GM23338 (cell line): ENCODE results near the gene CD68. TPM values are rescaled to one million over a fixed set of nuclear protein-coding genes. Genes with fewer than 3 reads are reported as not detected.
A peak's percentile ranks its signal among the peaks of the same experiment; 100 is the strongest.

Experiments used
- ATAC-seq: fragments of 200-7000 bp; cut with Tn5 transposase; 3 replicates; pipeline ENCODE4 v1.9.1; 2020
- DNase-seq: peaks from one replicate; pipeline ENCODE4 v3.0.0-alpha.2; 2015; ENCODE audit warnings: low spot score
- H2AFZ ChIP-seq: fragments of 200-600 bp; sonication (generic); 2 replicates; pipeline ENCODE4 v1.8.0; 2016; ENCODE audit warnings: antibody characterized with exemption, mild to moderate bottlenecking, moderate library complexity
- H3F3A ChIP-seq: fragments of 200-600 bp; sonication (generic); replicated peaks from 2 replicates; pipeline ENCODE4 v1.8.0; 2017; ENCODE audit warnings: antibody characterized with exemption, mixed run types, low read depth
- H3K27ac ChIP-seq: fragments of 200-600 bp; sonication (generic); 2 replicates; pipeline ENCODE4 v1.6.1; 2016; ENCODE audit warnings: low read depth
- H3K27me3 ChIP-seq: fragments of 200-600 bp; sonication (generic); 2 replicates; pipeline ENCODE4 v1.8.0; 2016; ENCODE audit warnings: mild to moderate bottlenecking, mixed run types, moderate library complexity; ENCODE audit not compliant: insufficient read depth
- H3K36me3 ChIP-seq: fragments of 200-600 bp; sonication (generic); 2 replicates; pipeline ENCODE4 v1.8.0; 2016; ENCODE audit warnings: mild to moderate bottlenecking; ENCODE audit not compliant: insufficient read depth
- H3K4me1 ChIP-seq: fragments of 200-600 bp; sonication (generic); 2 replicates; pipeline ENCODE4 v1.8.0; 2016; ENCODE audit warnings: mild to moderate bottlenecking, moderate library complexity; ENCODE audit not compliant: insufficient read depth
- H3K4me2 ChIP-seq: fragments of 200-600 bp; sonication (generic); 2 replicates; pipeline ENCODE4 v1.7.1; 2017; ENCODE audit warnings: mixed run types
- H3K4me3 ChIP-seq: fragments of 200-600 bp; sonication (generic); 2 replicates; pipeline ENCODE4 v1.6.1; 2016; ENCODE audit warnings: mixed run types
- H3K79me2 ChIP-seq: fragments of 200-600 bp; sonication (generic); replicated peaks from 2 replicates; pipeline ENCODE4 v1.8.0; 2017; ENCODE audit warnings: mild to moderate bottlenecking; ENCODE audit not compliant: insufficient read depth
- H3K9me2 ChIP-seq: fragments of 200-600 bp; sonication (generic); 2 replicates; pipeline ENCODE4 v1.8.0; 2017; ENCODE audit not compliant: insufficient read depth
- H4K20me1 ChIP-seq: fragments of 200-600 bp; sonication (generic); replicated peaks from 2 replicates; pipeline ENCODE4 v1.8.0; 2017; ENCODE audit warnings: mild to moderate bottlenecking; ENCODE audit not compliant: insufficient read depth
- H3K27ac Mint-ChIP-seq: 2 replicates; pipeline ENCODE4 v1.8.0; 2020; ENCODE audit warnings: inconsistent platforms, mild to moderate bottlenecking, moderate library complexity, mixed read lengths
- H3K27me3 Mint-ChIP-seq: 3 replicates; pipeline ENCODE4 v1.8.0; 2022; ENCODE audit warnings: low read depth, mild to moderate bottlenecking, moderate library complexity, mixed read lengths, inconsistent platforms; ENCODE audit not compliant: insufficient read depth, poor library complexity
- H3K36me3 Mint-ChIP-seq: 3 replicates; pipeline ENCODE4 v1.8.0; 2021; ENCODE audit warnings: low read depth, mild to moderate bottlenecking, inconsistent platforms, moderate library complexity, mixed read lengths
- H3K4me1 Mint-ChIP-seq: 3 replicates; pipeline ENCODE4 v1.8.0; 2020; ENCODE audit warnings: mild to moderate bottlenecking, inconsistent platforms, mixed read lengths
- H3K4me3 Mint-ChIP-seq: 3 replicates; pipeline ENCODE4 v1.8.0; 2021; ENCODE audit warnings: moderate library complexity, mild to moderate bottlenecking, inconsistent platforms, mixed read lengths
- H3K9me3 Mint-ChIP-seq: 3 replicates; pipeline ENCODE4 v1.8.0; 2020; ENCODE audit warnings: moderate library complexity, mild to moderate bottlenecking, inconsistent platforms, mixed read lengths
- CREB1 ChIP-seq: fragments of 250-450 bp; sonication (Bioruptor Pico); IDR thresholded peaks from 2 replicates; pipeline ENCODE4 v1.5.0; 2020; ENCODE audit warnings: low read depth, mild to moderate bottlenecking, moderate library complexity
- CTCF ChIP-seq, 2 experiments: fragments of 200-600 bp in 1 of 2; sonication (generic) in 1 of 2; conservative IDR thresholded peaks; 2 replicates each; pipeline versions ENCODE4 v1.5.1 to v1.6.1; 2016 to 2017; ENCODE audit warnings: antibody characterized with exemption in 2 of 2, low read depth in 2 of 2, mild to moderate bottlenecking in 2 of 2, moderate library complexity in 1 of 2
- ETS1 ChIP-seq: IDR thresholded peaks from 2 replicates; pipeline ENCODE4 v1.6.1; 2016; ENCODE audit warnings: antibody characterized with exemption
- EZH2 ChIP-seq: fragments of 200-600 bp; sonication (generic); IDR thresholded peaks from one replicate; pipeline ENCODE4 v1.8.0; 2017; ENCODE audit warnings: antibody characterized with exemption, mild to moderate bottlenecking, low read depth; ENCODE audit not compliant: unreplicated experiment
- EZH2phosphoT487 ChIP-seq: fragments of 200-600 bp; sonication (generic); IDR thresholded peaks from one replicate; pipeline ENCODE4 v1.8.1; 2018; ENCODE audit warnings: antibody characterized with exemption; ENCODE audit not compliant: unreplicated experiment
- JUNB ChIP-seq: IDR thresholded peaks from one replicate; pipeline ENCODE4 v1.6.1; 2016; ENCODE audit warnings: antibody characterized with exemption; ENCODE audit not compliant: unreplicated experiment
- NANOG ChIP-seq: IDR thresholded peaks from 2 replicates; pipeline ENCODE4 v1.6.1; 2016; ENCODE audit warnings: antibody characterized with exemption, borderline replicate concordance
- POLR2AphosphoS5 ChIP-seq: IDR thresholded peaks from 2 replicates; pipeline ENCODE4 v1.6.1; 2016; ENCODE audit warnings: antibody characterized with exemption, low read depth
- REST ChIP-seq: IDR thresholded peaks from one replicate; pipeline ENCODE4 v1.6.1; 2018; ENCODE audit warnings: antibody characterized with exemption; ENCODE audit not compliant: unreplicated experiment
- STAT1 ChIP-seq: IDR thresholded peaks from one replicate; pipeline ENCODE4 v1.6.1; 2016; ENCODE audit warnings: antibody characterized with exemption; ENCODE audit not compliant: unreplicated experiment
- ZNF114 ChIP-seq: fragments of 250-450 bp; sonication (Bioruptor Pico); IDR thresholded peaks from 2 replicates; pipeline ENCODE4 v1.5.0; 2020; ENCODE audit warnings: mild to moderate bottlenecking, moderate library complexity
- ZNF331 ChIP-seq: fragments of 250-450 bp; sonication (Bioruptor Pico); IDR thresholded peaks from 2 replicates; pipeline ENCODE4 v1.5.0; 2020; ENCODE audit warnings: low read depth, mild to moderate bottlenecking, moderate library complexity
- ZNF462 ChIP-seq: fragments of 250-450 bp; sonication (Bioruptor Pico); IDR thresholded peaks from 2 replicates; pipeline ENCODE4 v1.5.0; 2020; ENCODE audit warnings: mild to moderate bottlenecking, moderate library complexity
- polyA plus RNA-seq: library from polyadenylated mRNA; unstranded; fragments of >200 nt; fragmentation: Nextera tagmentation; extraction: Ambion mirVana; gene quantifications from 2 replicates; pipeline ENCODE4 v1.2.1, GENCODE V29; 2016
- total RNA-seq: library from RNA; depleted of rRNA; stranded (reverse); fragments of >200 nt; shearing (Covaris generic); gene quantifications from 2 replicates; pipeline ENCODE4 v1.2.3, GENCODE V29; 2014

The CD68 gene
- total and polyA plus RNA-seq, 2 experiments from 2014 or later = not detected

GRCh38 chr17:7591596-7591995 lies 12.2 kb downstream of the CD68 start:
- Histone ChIP-seq H3F3A (peaks cover 33% of the 10 kb centered on the region), H3K4me3 (no peak overlapping the region), H3K4me2 (peak overlapping the region; percentile 71; the same call in 1 of the 2 replicates), H3K79me2 (no peaks in the 10 kb centered on the region), H3K4me1 (peaks cover 14% of the 10 kb centered on the region), H2AFZ (no peak overlapping the region), H3K9me2 (no peaks in the 10 kb centered on the region), H3K27me3 (no peaks in the 10 kb centered on the region), H4K20me1 (no peaks in the 10 kb centered on the region; the same call in 1 of the 2 replicates), H3K27ac (peak overlapping the region; percentile 97), H3K36me3 (peaks cover 32% of the 10 kb centered on the region)
- H3K27ac Mint-ChIP-seq = peak overlapping the region; percentile 96
- ATAC-seq (no peak), DNase-seq (no peak)
- H3K36me3 Mint-ChIP-seq = peaks cover 69% of the 10 kb centered on the region
- H3K27me3 Mint-ChIP-seq = peaks cover 16% of the 10 kb centered on the region
- H3K4me3 Mint-ChIP-seq = peak overlapping the region; percentile 51; the same call in 1 of the 3 replicates
- TF ChIP-seq ETS1 = no peak
- TF ChIP-seq REST = no peak
- TF ChIP-seq POLR2AphosphoS5 = no peak
- no peak for TF ChIP-seq ZNF462
- no peak for TF ChIP-seq STAT1
- no peak for TF ChIP-seq NANOG
- no peak for TF ChIP-seq ZNF114 (CRISPR knock-in tag)
- no peak for TF ChIP-seq EZH2
- TF ChIP-seq CREB1 (CRISPR knock-in tag) = no peak
- TF ChIP-seq ZNF331 = no peak
- TF ChIP-seq EZH2phosphoT487 = no peak
- TF ChIP-seq CTCF (conservative IDR thresholded peaks at IDR 0.05; ENCODE audit: low read depth in 2 of 2) = no peak
- TF ChIP-seq JUNB = no peak
- peaks cover 35% of the 10 kb centered on the region for H3K4me1 Mint-ChIP-seq
- no peaks in the 10 kb centered on the region for H3K9me3 Mint-ChIP-seq
